Measurements from ENCODE around the gene DOCK6. TPM values are rescaled to one million over a fixed set of nuclear protein-coding genes. Genes with fewer than 3 reads are reported as not detected.

The DOCK6 gene
- total and polyA plus RNA-seq, 10 of the 15 experiments (the other 5 are each of a cell fraction or from before 2014, with no cell fraction given) = 0.76 to 24.8 (median 4.7) TPM

GRCh38 chr19:11242025-11242424 is 20.3 kb downstream of the DOCK6 start:
- Histone ChIP-seq H3K36me3 (ENCODE audit: control insufficient read depth in 2 of 2, insufficient read depth in 2 of 2, low read length in 1 of 2) (no peaks in the 10 kb centered on the region; a peak in 1 of 4 replicates), H3K4me1 (ENCODE audit: control insufficient read depth, insufficient read depth, low read length) (no peaks in the 10 kb centered on the region), H4K20me1 (ENCODE audit: control insufficient read depth, insufficient read depth) (no peaks in the 10 kb centered on the region), H3K4me3 (no peak overlapping the region), H2AFZ (ENCODE audit: control insufficient read depth, low read depth, low read length) (no peak overlapping the region), H3K27me3 (replicated peaks in 1 of 2; ENCODE audit: control insufficient read depth in 2 of 2, insufficient read depth in 2 of 2, low read length in 1 of 2) (no peaks in the 10 kb centered on the region), H3K9me3 (replicated peaks; ENCODE audit: control insufficient read depth, insufficient read depth, low read length) (no peaks in the 10 kb centered on the region), H3K9ac (ENCODE audit: control insufficient read depth, insufficient read depth, low read length) (no peak overlapping the region), H3K27ac (ENCODE audit: control insufficient read depth, insufficient read depth) (no peak overlapping the region), H3K79me2 (ENCODE audit: control insufficient read depth, insufficient read depth, low read length) (no peaks in the 10 kb centered on the region), H3K4me2 (ENCODE audit: control insufficient read depth, insufficient read depth) (no peak overlapping the region)
- intact Hi-C loops (cut with micrococcal nuclease; ENCODE audit: unreplicated experiment) (no loop called here), in situ Hi-C loops (cut with MboI) (no loop called here)
- ChIA-PET POLR2A (interaction anchor here (0.5 kb wide), 1 partner anchor 691 kb away, joined by 4 read pairs; no protein-coding TSS in a partner anchor), RAD21 (ENCODE audit: unreplicated experiment) (no interaction called here), SMC1A (ENCODE audit: uncharacterized antibody, unreplicated experiment) (no interaction called here), CTCF (interaction anchor here (0.6 to 2.8 kb wide), 7 partner anchors 8 to 241 kb away, joined by 3 to 14 read pairs (median 5); partner anchors contain the start of gene DOCK6)
- FAIRE-seq = no peak
- ATAC-seq = no peak
- 76% methylated on average over 11 of the region's 11 CpGs for WGBS (ENCODE audit: insufficient coverage, insufficient replicate concordance, low lambda C conversion rate, missing lambda C conversion rate)
- no TSS peak for BruUV-seq (replicated peaks)
- DNase-seq (ENCODE audit: low read depth, low spot score) = no peak
- TF ChIP-seq EZH2 (IDR thresholded peaks at IDR 0.05; ENCODE audit: borderline replicate concordance, control insufficient read depth, low read depth, low read length) (no peak), CBX5 (IDR thresholded peaks at IDR 0.05; ENCODE audit: low read depth) (no peak), MLLT1 (IDR thresholded peaks at IDR 0.05) (no peak), FOXK2 (IDR thresholded peaks at IDR 0.05) (no peak), ZNF384 (IDR thresholded peaks at IDR 0.05; ENCODE audit: borderline replicate concordance, low read depth, low read length) (no peak), RCOR1 (conservative IDR thresholded peaks at IDR 0.05; ENCODE audit: low read depth, low read length) (no peak), USF2 (IDR thresholded peaks at IDR 0.05; ENCODE audit: borderline replicate concordance, low read depth, low read length) (no peak), JUND (IDR thresholded peaks at IDR 0.05; ENCODE audit: low read depth, low read length) (no peak), SIX5 (IDR thresholded peaks at IDR 0.05; ENCODE audit: low read depth, low read length, severe bottlenecking) (no peak), ZSCAN29 (IDR thresholded peaks at IDR 0.05) (no peak), ESRRA (IDR thresholded peaks at IDR 0.05; ENCODE audit: low read length) (no peak), POLR2AphosphoS2 (IDR thresholded peaks at IDR 0.05; ENCODE audit: low read depth, low read length) (no peak), SP1 (IDR thresholded peaks at IDR 0.05; ENCODE audit: low read depth, low read length) (no peak), BRCA1 (IDR thresholded peaks at IDR 0.05; ENCODE audit: low read depth, low read length) (no peak), RUNX3 (IDR thresholded peaks at IDR 0.05; ENCODE audit: low read length) (no peak), HDGF (IDR thresholded peaks at IDR 0.05) (no peak)
- TF ChIP-seq, protein P1, sequence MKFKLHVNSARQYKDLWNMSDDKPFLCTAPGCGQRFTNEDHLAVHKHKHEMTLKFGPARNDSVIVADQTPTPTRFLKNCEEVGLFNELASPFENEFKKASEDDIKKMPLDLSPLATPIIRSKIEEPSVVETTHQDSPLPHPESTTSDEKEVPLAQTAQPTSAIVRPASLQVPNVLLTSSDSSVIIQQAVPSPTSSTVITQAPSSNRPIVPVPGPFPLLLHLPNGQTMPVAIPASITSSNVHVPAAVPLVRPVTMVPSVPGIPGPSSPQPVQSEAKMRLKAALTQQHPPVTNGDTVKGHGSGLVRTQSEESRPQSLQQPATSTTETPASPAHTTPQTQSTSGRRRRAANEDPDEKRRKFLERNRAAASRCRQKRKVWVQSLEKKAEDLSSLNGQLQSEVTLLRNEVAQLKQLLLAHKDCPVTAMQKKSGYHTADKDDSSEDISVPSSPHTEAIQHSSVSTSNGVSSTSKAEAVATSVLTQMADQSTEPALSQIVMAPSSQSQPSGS (IDR thresholded peaks at IDR 0.05; ENCODE audit: low read length) = no peak
- TF ChIP-seq, protein P2, sequence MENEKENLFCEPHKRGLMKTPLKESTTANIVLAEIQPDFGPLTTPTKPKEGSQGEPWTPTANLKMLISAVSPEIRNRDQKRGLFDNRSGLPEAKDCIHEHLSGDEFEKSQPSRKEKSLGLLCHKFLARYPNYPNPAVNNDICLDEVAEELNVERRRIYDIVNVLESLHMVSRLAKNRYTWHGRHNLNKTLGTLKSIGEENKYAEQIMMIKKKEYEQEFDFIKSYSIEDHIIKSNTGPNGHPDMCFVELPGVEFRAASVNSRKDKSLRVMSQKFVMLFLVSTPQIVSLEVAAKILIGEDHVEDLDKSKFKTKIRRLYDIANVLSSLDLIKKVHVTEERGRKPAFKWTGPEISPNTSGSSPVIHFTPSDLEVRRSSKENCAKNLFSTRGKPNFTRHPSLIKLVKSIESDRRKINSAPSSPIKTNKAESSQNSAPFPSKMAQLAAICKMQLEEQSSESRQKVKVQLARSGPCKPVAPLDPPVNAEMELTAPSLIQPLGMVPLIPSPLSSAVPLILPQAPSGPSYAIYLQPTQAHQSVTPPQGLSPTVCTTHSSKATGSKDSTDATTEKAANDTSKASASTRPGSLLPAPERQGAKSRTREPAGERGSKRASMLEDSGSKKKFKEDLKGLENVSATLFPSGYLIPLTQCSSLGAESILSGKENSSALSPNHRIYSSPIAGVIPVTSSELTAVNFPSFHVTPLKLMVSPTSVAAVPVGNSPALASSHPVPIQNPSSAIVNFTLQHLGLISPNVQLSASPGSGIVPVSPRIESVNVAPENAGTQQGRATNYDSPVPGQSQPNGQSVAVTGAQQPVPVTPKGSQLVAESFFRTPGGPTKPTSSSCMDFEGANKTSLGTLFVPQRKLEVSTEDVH (IDR thresholded peaks at IDR 0.05; ENCODE audit: low read depth, partially characterized antibody) = no peak
- TF ChIP-seq, protein P3, sequence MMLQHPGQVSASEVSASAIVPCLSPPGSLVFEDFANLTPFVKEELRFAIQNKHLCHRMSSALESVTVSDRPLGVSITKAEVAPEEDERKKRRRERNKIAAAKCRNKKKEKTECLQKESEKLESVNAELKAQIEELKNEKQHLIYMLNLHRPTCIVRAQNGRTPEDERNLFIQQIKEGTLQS (IDR thresholded peaks at IDR 0.05; ENCODE audit: borderline replicate concordance, extremely low read depth, low read depth, low read length) = no peak
